ENCODE data around the gene CENPP.
"Not testable (repeated sequence)": the region's sequence is repeated elsewhere in the genome, so short reads cannot be mapped to it uniquely, and the experiment has no call there.

Gene CENPP

DNA sequence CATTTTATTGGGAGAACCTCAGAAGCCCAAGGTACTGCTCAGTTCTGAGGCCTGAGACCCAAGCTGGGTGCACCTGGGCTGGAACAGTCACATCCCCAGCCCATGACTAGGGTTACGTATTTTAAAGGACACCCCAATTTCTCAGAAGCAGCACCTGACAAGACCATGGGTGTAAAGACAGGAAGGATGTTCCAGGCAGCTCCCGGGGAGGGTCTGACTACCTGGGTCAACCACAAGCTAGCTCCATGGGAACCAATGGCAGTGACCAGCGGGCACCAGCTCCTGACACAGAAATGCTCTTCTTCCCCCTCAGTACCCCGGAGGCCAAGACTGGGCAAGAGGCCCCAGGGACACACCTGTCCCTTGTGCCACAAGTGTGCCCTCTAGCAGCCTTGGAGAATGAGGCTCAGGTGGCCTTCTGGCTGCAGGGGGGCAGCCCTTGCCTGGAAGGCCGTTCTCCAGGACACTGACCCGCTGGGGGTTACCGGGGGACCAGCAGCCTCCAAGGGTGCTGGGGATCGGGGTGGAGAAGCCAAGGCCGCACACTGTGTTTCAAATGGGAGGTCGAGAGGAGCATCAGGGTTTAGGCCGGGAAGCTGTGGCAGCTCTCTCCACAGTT is 291.6 kb downstream of the CENPP start:
- Histone ChIP-seq H3K4me1 (ENCODE audit: control insufficient read depth, insufficient read depth, low read length) (no peaks in the 10 kb centered on the region), H3K27me3 (ENCODE audit: control insufficient read depth, insufficient read depth, low read length) (no peaks in the 10 kb centered on the region), H3K9me3 (ENCODE audit: control insufficient read depth, insufficient read depth, low read length) (no peaks in the 10 kb centered on the region), H3K9ac (ENCODE audit: low read depth, low read length) (no peak overlapping the region), H3K36me3 (ENCODE audit: control insufficient read depth, insufficient read depth, low read length) (peaks cover 36% of the 10 kb centered on the region), H3K4me3 (ENCODE audit: low read depth, low read length) (no peak overlapping the region)

GRCh38 chr9:92617951-92618510 is 292.3 kb downstream of the CENPP start:
- no peak overlapping the region for H3K4me3 ChIP-seq (ENCODE audit: low read depth, low read length)
- H3K4me1 ChIP-seq (ENCODE audit: control insufficient read depth, insufficient read depth, low read length): no peaks in the 10 kb centered on the region
- H3K36me3 ChIP-seq (ENCODE audit: control insufficient read depth, insufficient read depth, low read length): peaks cover 34% of the 10 kb centered on the region
- H3K9ac ChIP-seq (ENCODE audit: low read depth, low read length): no peak overlapping the region
- H3K27me3 ChIP-seq (ENCODE audit: control insufficient read depth, insufficient read depth, low read length): no peaks in the 10 kb centered on the region
- H3K9me3 ChIP-seq (ENCODE audit: control insufficient read depth, insufficient read depth, low read length): no peaks in the 10 kb centered on the region

- Histone ChIP-seq H3K27me3 (ENCODE audit: control insufficient read depth, insufficient read depth, low read length) (no peaks in the 10 kb centered on the region), H3K4me1 (ENCODE audit: control insufficient read depth, insufficient read depth, low read length) (no peaks in the 10 kb centered on the region), H3K9me3 (ENCODE audit: control insufficient read depth, insufficient read depth, low read length) (no peaks in the 10 kb centered on the region), H3K9ac (ENCODE audit: low read depth, low read length) (no peak overlapping the region), H3K36me3 (ENCODE audit: control insufficient read depth, insufficient read depth, low read length) (peaks cover 31% of the 10 kb centered on the region), H3K4me3 (ENCODE audit: low read depth, low read length) (no peak overlapping the region)
These were observed 293.0 kb downstream of the CENPP start for GRCh38 chr9:92618633-92619225.

GRCh38 chr9:92619601-92620300 is 294.0 kb downstream of the CENPP start:
- Histone ChIP-seq H3K36me3 (ENCODE audit: control insufficient read depth, insufficient read depth, low read length) (peaks cover 23% of the 10 kb centered on the region), H3K27me3 (ENCODE audit: control insufficient read depth, insufficient read depth, low read length) (no peaks in the 10 kb centered on the region), H3K4me1 (ENCODE audit: control insufficient read depth, insufficient read depth, low read length) (no peaks in the 10 kb centered on the region), H3K9ac (ENCODE audit: low read depth, low read length) (no peak overlapping the region), H3K4me3 (ENCODE audit: low read depth, low read length) (no peak overlapping the region), H3K9me3 (ENCODE audit: control insufficient read depth, insufficient read depth, low read length) (no peaks in the 10 kb centered on the region)

DNA sequence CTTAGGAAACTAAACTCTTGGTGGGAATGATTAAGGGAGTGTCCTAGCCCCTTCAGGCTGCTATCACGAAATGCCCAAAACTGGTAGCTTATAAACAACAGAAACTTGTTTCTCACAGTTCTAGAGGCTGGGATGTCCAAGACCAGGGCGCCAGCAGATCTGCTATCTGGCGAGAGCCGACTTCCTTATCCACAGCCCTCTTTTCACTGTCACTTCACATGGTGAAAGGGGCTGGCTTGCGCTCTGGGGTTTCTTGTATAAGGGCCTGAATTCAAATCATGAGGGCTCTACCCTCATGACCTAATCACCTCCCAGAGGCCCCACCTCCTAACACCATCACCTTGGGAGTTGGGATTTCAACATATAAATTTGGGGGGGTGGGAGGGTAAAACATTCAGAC is 295.1 kb downstream of the CENPP start:
- H3K27me3 ChIP-seq (ENCODE audit: control insufficient read depth, insufficient read depth, low read length): no peaks in the 10 kb centered on the region
- H3K4me1 ChIP-seq (ENCODE audit: control insufficient read depth, insufficient read depth, low read length): no peaks in the 10 kb centered on the region
- H3K9me3 ChIP-seq (ENCODE audit: control insufficient read depth, insufficient read depth, low read length): no peaks in the 10 kb centered on the region
- H3K4me3 ChIP-seq (ENCODE audit: low read depth, low read length): no peak overlapping the region
- H3K36me3 ChIP-seq (ENCODE audit: control insufficient read depth, insufficient read depth, low read length): peaks cover 21% of the 10 kb centered on the region
- H3K9ac ChIP-seq (ENCODE audit: low read depth, low read length): no peak overlapping the region

GRCh38 chr9:92623936-92624335 is 298.2 kb downstream of the CENPP start:
- not testable (repeated sequence) for H3K4me3 ChIP-seq (ENCODE audit: low read depth, low read length); H3K9me3 ChIP-seq (ENCODE audit: control insufficient read depth, insufficient read depth, low read length); H3K4me1 ChIP-seq (ENCODE audit: control insufficient read depth, insufficient read depth, low read length); H3K9ac ChIP-seq (ENCODE audit: low read depth, low read length); H3K27me3 ChIP-seq (ENCODE audit: control insufficient read depth, insufficient read depth, low read length)
- peaks cover 15% of the 10 kb centered on the region for H3K36me3 ChIP-seq (ENCODE audit: control insufficient read depth, insufficient read depth, low read length)

DNA sequence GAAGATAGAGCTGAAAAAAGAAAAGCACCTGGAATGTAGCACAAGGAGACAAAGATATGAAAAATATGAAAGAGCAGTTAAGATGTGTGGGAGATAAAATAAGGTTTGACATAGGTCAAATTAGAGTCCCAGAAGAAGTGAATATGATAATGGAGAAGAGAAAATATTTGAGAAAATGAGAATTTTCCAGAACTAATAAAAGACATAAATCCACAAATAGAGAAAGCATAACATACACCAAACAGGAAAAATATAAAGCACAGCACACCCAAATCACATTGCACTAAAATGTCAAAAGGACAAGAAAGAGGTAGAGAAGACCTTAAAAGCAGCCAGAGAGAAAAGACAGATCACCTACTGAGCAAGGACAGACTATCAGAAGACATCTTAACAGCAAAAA is 300.7 kb downstream of the CENPP start:
- no peaks in the 10 kb centered on the region for H3K27me3 ChIP-seq (ENCODE audit: control insufficient read depth, insufficient read depth, low read length)
- H3K9ac ChIP-seq (ENCODE audit: low read depth, low read length): no peak overlapping the region
- H3K36me3 ChIP-seq (ENCODE audit: control insufficient read depth, insufficient read depth, low read length): no peaks in the 10 kb centered on the region
- no peaks in the 10 kb centered on the region for H3K4me1 ChIP-seq (ENCODE audit: control insufficient read depth, insufficient read depth, low read length)
- H3K9me3 ChIP-seq (ENCODE audit: control insufficient read depth, insufficient read depth, low read length): no peaks in the 10 kb centered on the region
- no peak overlapping the region for H3K4me3 ChIP-seq (ENCODE audit: low read depth, low read length)

DNA sequence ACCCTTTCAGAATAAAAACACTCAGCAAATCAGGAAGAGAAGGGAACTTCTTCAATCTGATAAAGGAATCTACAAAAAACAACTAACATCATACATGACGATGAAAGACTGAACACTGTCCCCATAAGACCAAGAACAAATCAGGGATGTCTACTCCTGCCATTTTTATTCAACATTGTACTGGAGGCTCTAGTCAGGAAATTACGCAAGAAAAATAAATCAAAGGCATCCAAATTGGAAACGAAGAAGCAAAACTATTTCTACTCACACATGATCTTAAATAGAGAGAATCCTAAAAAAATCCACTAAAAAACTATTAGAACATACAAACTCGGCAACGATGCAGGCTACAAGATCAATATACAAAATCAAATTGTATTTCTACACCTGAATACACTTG is 301.9 kb downstream of the CENPP start:
- peaks cover 2% of the 10 kb centered on the region for H3K36me3 ChIP-seq (ENCODE audit: control insufficient read depth, insufficient read depth, low read length)

DNA sequence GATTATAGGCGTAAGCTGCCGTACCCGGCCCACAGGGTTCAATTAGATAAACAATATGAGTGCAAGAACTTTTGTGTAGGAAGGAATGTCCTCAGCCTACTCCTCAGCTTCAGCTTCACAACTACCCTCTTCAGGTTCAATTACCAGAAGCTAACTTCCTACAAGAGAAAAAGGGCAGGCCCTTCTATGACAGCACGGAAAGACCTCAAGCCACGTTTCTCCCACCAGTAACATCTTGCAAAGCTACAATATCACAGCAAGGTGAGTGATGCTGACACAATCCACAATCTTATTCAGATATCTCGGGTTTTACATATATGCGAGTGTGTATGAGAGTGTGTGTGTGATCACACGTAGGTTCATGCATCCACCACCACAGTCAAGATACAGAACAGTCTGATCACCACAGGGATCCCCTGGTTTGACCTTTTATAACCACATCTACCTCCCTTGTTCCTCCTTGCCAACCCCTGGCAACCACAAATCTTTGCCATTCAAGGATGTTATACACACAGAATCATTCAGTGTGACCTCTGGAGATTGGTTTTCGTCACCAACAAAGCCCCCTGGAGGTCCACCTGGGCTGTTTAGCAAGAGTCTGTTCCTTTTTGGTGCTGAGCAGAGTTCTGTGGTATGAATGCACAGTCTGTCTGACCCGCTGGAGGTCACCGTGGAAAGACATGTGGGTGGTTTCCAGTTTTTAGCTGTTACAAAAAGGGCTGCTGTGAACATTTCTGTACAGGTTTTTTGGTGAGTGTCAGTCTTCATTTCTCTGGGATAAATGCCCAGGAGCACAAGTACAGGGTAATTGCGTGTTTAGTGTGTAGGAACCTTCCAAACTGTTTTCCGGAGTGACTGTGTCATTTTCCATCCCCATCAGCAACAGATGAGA is 305.9 kb downstream of the CENPP start:
- no peaks in the 10 kb centered on the region for H3K27me3 ChIP-seq (ENCODE audit: control insufficient read depth, insufficient read depth, low read length)
- H3K4me3 ChIP-seq (ENCODE audit: low read depth, low read length): no peak overlapping the region
- peaks cover 12% of the 10 kb centered on the region for H3K36me3 ChIP-seq (ENCODE audit: control insufficient read depth, insufficient read depth, low read length)

More for the DNA sequence above, 301.9 kb downstream of the CENPP start:
- Histone ChIP-seq H3K27me3 (ENCODE audit: control insufficient read depth, insufficient read depth, low read length) (no peaks in the 10 kb centered on the region), H3K9ac (ENCODE audit: low read depth, low read length) (no peak overlapping the region), H3K9me3 (ENCODE audit: control insufficient read depth, insufficient read depth, low read length) (no peaks in the 10 kb centered on the region), H3K4me1 (ENCODE audit: control insufficient read depth, insufficient read depth, low read length) (no peaks in the 10 kb centered on the region), H3K4me3 (ENCODE audit: low read depth, low read length) (no peak overlapping the region)

DNA sequence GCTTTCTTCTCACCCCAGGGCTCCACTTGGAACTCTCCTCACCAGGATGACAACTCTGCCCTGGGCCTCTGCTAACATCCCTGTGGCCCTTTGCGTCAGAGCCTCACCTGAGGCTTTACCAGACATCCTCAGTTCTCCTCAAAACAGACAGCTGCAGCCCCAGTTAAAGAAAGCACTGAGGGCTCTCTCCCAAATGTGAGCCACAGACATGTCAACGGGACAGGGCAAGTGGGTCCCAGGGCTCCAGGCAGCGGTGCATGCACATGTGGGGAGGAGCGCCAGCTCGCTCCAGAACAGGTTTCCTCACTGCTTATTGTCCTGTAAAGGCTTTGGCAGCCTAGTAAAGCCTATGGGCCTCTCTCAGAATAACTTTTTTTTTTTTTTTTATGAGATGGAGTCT is 306.9 kb downstream of the CENPP start:
- Histone ChIP-seq H3K9ac (ENCODE audit: low read depth, low read length) (no peak overlapping the region), H3K4me3 (ENCODE audit: low read depth, low read length) (no peak overlapping the region), H3K9me3 (ENCODE audit: control insufficient read depth, insufficient read depth, low read length) (no peaks in the 10 kb centered on the region), H3K4me1 (ENCODE audit: control insufficient read depth, insufficient read depth, low read length) (no peaks in the 10 kb centered on the region), H3K27me3 (ENCODE audit: control insufficient read depth, insufficient read depth, low read length) (no peaks in the 10 kb centered on the region), H3K36me3 (ENCODE audit: control insufficient read depth, insufficient read depth, low read length) (peaks cover 18% of the 10 kb centered on the region)

More for the DNA sequence above, 305.9 kb downstream of the CENPP start:
- no peaks in the 10 kb centered on the region for H3K9me3 ChIP-seq (ENCODE audit: control insufficient read depth, insufficient read depth, low read length)
- no peaks in the 10 kb centered on the region for H3K4me1 ChIP-seq (ENCODE audit: control insufficient read depth, insufficient read depth, low read length)
- no peak overlapping the region for H3K9ac ChIP-seq (ENCODE audit: low read depth, low read length)

DNA sequence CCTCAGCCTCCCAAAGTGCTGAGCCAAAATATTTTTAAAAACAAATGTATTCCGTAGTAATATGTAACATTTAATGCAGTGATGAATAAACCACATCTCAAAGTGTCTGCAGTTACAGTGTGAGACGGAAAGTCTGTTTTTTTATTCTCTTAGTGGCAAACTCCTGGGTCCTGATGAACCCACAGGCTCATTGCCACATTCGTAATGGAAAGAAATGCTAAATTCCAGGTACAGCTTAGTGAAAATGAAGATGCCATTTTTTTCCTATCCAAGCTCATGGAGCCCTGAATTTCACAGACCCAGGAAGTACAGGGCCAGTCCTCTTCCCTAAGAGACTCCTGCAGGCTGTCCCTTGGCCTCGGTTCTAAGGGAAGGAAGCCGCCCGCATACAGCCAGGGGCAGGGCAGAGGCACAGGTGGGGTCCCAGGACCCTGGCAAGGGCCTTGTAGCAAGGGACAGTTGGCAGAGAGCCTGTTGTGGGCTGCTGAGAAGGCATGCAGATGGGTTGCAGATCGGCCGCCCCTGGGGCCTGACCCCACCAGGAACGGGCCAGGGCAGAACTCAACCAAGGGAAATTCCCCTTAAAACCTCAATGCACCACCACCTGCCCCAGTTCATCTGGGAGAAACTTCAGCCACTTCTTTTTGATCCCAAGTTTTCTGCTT is 308.0 kb downstream of the CENPP start:
- H3K9ac ChIP-seq (ENCODE audit: low read depth, low read length): no peak overlapping the region
- no peak overlapping the region for H3K4me3 ChIP-seq (ENCODE audit: low read depth, low read length)
- no peaks in the 10 kb centered on the region for H3K9me3 ChIP-seq (ENCODE audit: control insufficient read depth, insufficient read depth, low read length)
- H3K27me3 ChIP-seq (ENCODE audit: control insufficient read depth, insufficient read depth, low read length): no peaks in the 10 kb centered on the region
- no peaks in the 10 kb centered on the region for H3K4me1 ChIP-seq (ENCODE audit: control insufficient read depth, insufficient read depth, low read length)
- H3K36me3 ChIP-seq (ENCODE audit: control insufficient read depth, insufficient read depth, low read length): peaks cover 26% of the 10 kb centered on the region

All from iPS-15b (cell line).